ENCODE measurements around the gene MGAT5. TPM values are rescaled to one million over a fixed set of nuclear protein-coding genes. Genes with fewer than 3 reads are reported as not detected.

Gene MGAT5
- total RNA-seq, 1 donor from 2014 or later = 21.2 TPM

GRCh38 chr2:134433979-134434378 is 180.1 kb downstream of the MGAT5 start:
- Histone ChIP-seq H3K27ac (no peak overlapping the region), H3K4me1 (peaks cover 21% of the 10 kb centered on the region), H3K4me3 (no peak overlapping the region), H3F3A (ENCODE audit: low read depth) (peaks cover 9% of the 10 kb centered on the region), H3K36me3 (no peaks in the 10 kb centered on the region), H2AFZ (replicated peaks) (no peak overlapping the region), H4K20me1 (ENCODE audit: low read depth) (no peaks in the 10 kb centered on the region), H3K79me2 (ENCODE audit: low read depth) (no peaks in the 10 kb centered on the region), H3K4me2 (no peak overlapping the region), H3K9ac (no peak overlapping the region), H3K27me3 (peaks cover 39% of the 10 kb centered on the region), H3K9me3 (ENCODE audit: low read depth) (no peaks in the 10 kb centered on the region)
- H3K27me3 Mint-ChIP-seq (ENCODE audit: insufficient read depth, low read depth) = peaks cover 2% of the 10 kb centered on the region
- no peaks in the 10 kb centered on the region for H3K9me3 Mint-ChIP-seq
- H3K4me1 Mint-ChIP-seq = peaks cover 18% of the 10 kb centered on the region
- no peak for DNase-seq (ENCODE audit: low spot score)
- H3K36me3 Mint-ChIP-seq = peaks cover 29% of the 10 kb centered on the region
- no peak for TF ChIP-seq CTCF (IDR thresholded peaks at IDR 0.05)
- no peak for TF ChIP-seq EZH2phosphoT487 (IDR thresholded peaks at IDR 0.05)
- no peak for TF ChIP-seq EZH2 (IDR thresholded peaks at IDR 0.05)
- no peak overlapping the region for H3K27ac Mint-ChIP-seq
- no peak overlapping the region for H3K4me3 Mint-ChIP-seq

DNA sequence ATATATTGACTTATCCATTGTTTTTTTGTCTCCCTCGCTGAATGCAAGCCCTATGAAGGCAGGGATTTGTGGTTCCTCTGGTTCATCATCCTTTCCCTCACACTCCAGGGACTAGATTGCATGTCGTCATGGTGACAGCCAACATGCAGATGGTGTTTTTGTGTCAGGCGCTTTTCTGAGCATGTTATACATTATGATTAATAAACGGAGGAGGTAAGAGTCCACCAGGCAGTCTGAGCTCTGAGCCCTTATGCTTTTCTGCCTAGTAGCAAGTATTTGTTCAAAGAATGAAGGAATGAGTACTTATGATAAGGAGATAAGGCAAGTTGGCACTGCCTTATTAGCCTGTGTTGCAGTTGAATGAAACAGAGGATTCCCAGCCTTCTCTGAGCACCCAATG is 181.6 kb downstream of the MGAT5 start:
- peaks cover 23% of the 10 kb centered on the region for H3K27me3 ChIP-seq
- Mint-ChIP-seq H3K27me3 (ENCODE audit: insufficient read depth, low read depth) (peaks cover 2% of the 10 kb centered on the region), H3K36me3 (peaks cover 35% of the 10 kb centered on the region), H3K9me3 (no peaks in the 10 kb centered on the region), H3K27ac (no peak overlapping the region), H3K4me3 (no peak overlapping the region), H3K4me1 (peaks cover 18% of the 10 kb centered on the region)
- H4K20me1 ChIP-seq (ENCODE audit: low read depth) = no peaks in the 10 kb centered on the region
- no peak for DNase-seq (ENCODE audit: low spot score)
- H3K4me2 ChIP-seq = no peak overlapping the region
- H3K9ac ChIP-seq = no peak overlapping the region
- peaks cover 9% of the 10 kb centered on the region for H3F3A ChIP-seq (ENCODE audit: low read depth)
- H3K36me3 ChIP-seq = no peaks in the 10 kb centered on the region
- no peak overlapping the region for H3K27ac ChIP-seq
- H3K4me1 ChIP-seq = peaks cover 19% of the 10 kb centered on the region
- no peaks in the 10 kb centered on the region for H3K79me2 ChIP-seq (ENCODE audit: low read depth)
- H3K9me3 ChIP-seq (ENCODE audit: low read depth) = no peaks in the 10 kb centered on the region
- no peak overlapping the region for H3K4me3 ChIP-seq
- no peak overlapping the region for H2AFZ ChIP-seq (replicated peaks)
- TF ChIP-seq CTCF (IDR thresholded peaks at IDR 0.05) (no peak), EZH2 (IDR thresholded peaks at IDR 0.05) (no peak), EZH2phosphoT487 (IDR thresholded peaks at IDR 0.05) (no peak)

DNA sequence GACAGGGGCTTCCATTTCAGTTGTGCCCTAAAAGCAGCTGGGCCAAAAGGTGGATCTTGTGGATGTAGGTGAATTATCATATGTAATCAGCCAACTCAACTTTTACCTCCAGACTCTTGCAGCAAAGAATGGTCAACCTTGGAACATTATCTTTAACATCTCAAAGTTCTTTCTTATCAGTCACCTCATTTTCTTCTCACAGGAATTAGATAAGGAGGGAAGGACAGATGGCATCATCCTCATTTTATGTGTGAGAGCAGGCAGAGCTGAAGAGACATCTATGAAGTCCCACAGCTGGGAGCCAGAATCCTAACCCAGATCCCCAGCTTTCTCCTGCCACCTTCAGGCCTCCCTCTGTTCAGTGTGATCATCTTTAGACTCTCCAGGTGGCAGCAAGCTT is 182.1 kb downstream of the MGAT5 start:
- Mint-ChIP-seq H3K36me3 (peaks cover 34% of the 10 kb centered on the region), H3K4me1 (peaks cover 15% of the 10 kb centered on the region), H3K27ac (no peak overlapping the region), H3K4me3 (no peak overlapping the region), H3K9me3 (no peaks in the 10 kb centered on the region), H3K27me3 (ENCODE audit: insufficient read depth, low read depth) (peaks cover 2% of the 10 kb centered on the region)
- Histone ChIP-seq H3K4me3 (no peak overlapping the region), H3K36me3 (no peaks in the 10 kb centered on the region), H2AFZ (replicated peaks) (no peak overlapping the region), H3K4me1 (peaks cover 15% of the 10 kb centered on the region), H3K4me2 (no peak overlapping the region), H3K9ac (no peak overlapping the region), H3K27ac (no peak overlapping the region), H3K9me3 (ENCODE audit: low read depth) (no peaks in the 10 kb centered on the region), H3F3A (ENCODE audit: low read depth) (peaks cover 6% of the 10 kb centered on the region), H3K27me3 (peaks cover 19% of the 10 kb centered on the region), H3K79me2 (ENCODE audit: low read depth) (no peaks in the 10 kb centered on the region), H4K20me1 (ENCODE audit: low read depth) (no peaks in the 10 kb centered on the region)
- DNase-seq (ENCODE audit: low spot score) = no peak
- TF ChIP-seq EZH2 (IDR thresholded peaks at IDR 0.05) = no peak

DNA sequence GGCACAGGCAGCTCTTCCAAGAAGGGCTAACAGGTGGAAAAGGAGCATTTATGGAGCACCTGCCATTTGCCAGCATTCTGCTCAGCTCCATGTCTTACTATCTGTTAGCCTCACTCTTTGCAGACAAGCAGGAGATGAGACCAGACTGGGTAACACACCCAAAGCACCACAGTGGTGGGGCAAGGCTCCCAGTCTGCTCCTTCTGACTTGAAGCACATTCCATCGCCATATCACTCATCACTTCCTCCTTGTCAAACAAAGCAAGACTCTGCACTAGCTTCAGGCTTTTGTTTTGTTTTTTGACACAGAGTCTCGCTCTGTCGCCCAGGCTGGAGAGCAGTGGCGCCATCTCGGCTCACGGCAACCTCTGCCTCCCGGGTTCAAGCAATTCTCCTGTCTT is 182.8 kb downstream of the MGAT5 start:
- Mint-ChIP-seq H3K4me1 (peaks cover 7% of the 10 kb centered on the region), H3K36me3 (peaks cover 32% of the 10 kb centered on the region), H3K9me3 (no peaks in the 10 kb centered on the region), H3K27ac (no peak overlapping the region), H3K27me3 (ENCODE audit: insufficient read depth, low read depth) (peaks cover 2% of the 10 kb centered on the region), H3K4me3 (no peak overlapping the region)
- no peak for TF ChIP-seq EZH2phosphoT487 (IDR thresholded peaks at IDR 0.05)
- TF ChIP-seq EZH2 (IDR thresholded peaks at IDR 0.05) = no peak
- TF ChIP-seq CTCF (IDR thresholded peaks at IDR 0.05) = no peak
- Histone ChIP-seq H3K4me1 (peaks cover 7% of the 10 kb centered on the region), H3F3A (ENCODE audit: low read depth) (no peaks in the 10 kb centered on the region), H3K9ac (no peak overlapping the region), H4K20me1 (ENCODE audit: low read depth) (no peaks in the 10 kb centered on the region), H3K4me2 (no peak overlapping the region), H3K79me2 (ENCODE audit: low read depth) (no peaks in the 10 kb centered on the region), H3K4me3 (no peak overlapping the region), H3K36me3 (no peaks in the 10 kb centered on the region), H3K9me3 (ENCODE audit: low read depth) (no peaks in the 10 kb centered on the region), H3K27me3 (peaks cover 15% of the 10 kb centered on the region), H2AFZ (replicated peaks) (no peak overlapping the region), H3K27ac (no peak overlapping the region)
- DNase-seq (ENCODE audit: low spot score) = no peak
